Measurements from ENCODE around the gene DNAJC5.
"Not testable (repeated sequence)": the region's sequence is repeated elsewhere in the genome, so short reads cannot be mapped to it uniquely, and the experiment has no call there.

The DNAJC5 gene

GRCh38 chr20:63861981-63862901 lies 32.7 kb upstream of the DNAJC5 start:
- DNase-seq, result no peak

- no peak for DNase-seq
Observed at GRCh38 chr20:63863021-63863797, 31.7 kb upstream of the DNAJC5 start.

GRCh38 chr20:63863798-63864544 lies 31.0 kb upstream of the DNAJC5 start:
- DNase-seq, result peak; percentile 18

GRCh38 chr20:63864545-63864977 lies 30.4 kb upstream of the DNAJC5 start:
- DNase-seq, result no peak

GRCh38 chr20:63864978-63865640 lies 29.8 kb upstream of the DNAJC5 start, which contains the start of gene TPD52L2:
TSS of gene TPD52L2 (plus strand) at chr20:63865270. CDS start at chr20:63865366, 96 bp downstream.
- peak; percentile 99 for DNase-seq

- not testable (repeated sequence) for DNase-seq
Observed at GRCh38 chr20:63867042-63867441, 27.9 kb upstream of the DNAJC5 start.

- DNase-seq, result no peak
Observed at GRCh38 chr20:63868264-63868663, 26.7 kb upstream of the DNAJC5 start.

- no peak for DNase-seq
Observed at GRCh38 chr20:63873477-63873971, 21.4 kb upstream of the DNAJC5 start.

GRCh38 chr20:63874241-63874640 lies 20.7 kb upstream of the DNAJC5 start:
- not testable (repeated sequence) for DNase-seq

- no peak for DNase-seq
Observed at GRCh38 chr20:63876489-63877036, 18.4 kb upstream of the DNAJC5 start.

GRCh38 chr20:63877755-63878470 lies 17.0 kb upstream of the DNAJC5 start:
- no peak for DNase-seq

GRCh38 chr20:63878899-63879663 lies 15.8 kb upstream of the DNAJC5 start:
- DNase-seq, result no peak

GRCh38 chr20:63880901-63881300 lies 14.0 kb upstream of the DNAJC5 start:
- DNase-seq, result not testable (repeated sequence)

GRCh38 chr20:63881451-63882226 lies 13.3 kb upstream of the DNAJC5 start:
- DNase-seq, result no peak

GRCh38 chr20:63882257-63883200 lies 12.4 kb upstream of the DNAJC5 start:
- no peak for DNase-seq

GRCh38 chr20:63883201-63883593 lies 11.7 kb upstream of the DNAJC5 start:
- DNase-seq, result no peak

GRCh38 chr20:63884506-63885263 lies 10.2 kb upstream of the DNAJC5 start:
- DNase-seq, result no peak

Data from NCI-H187 treated with DMSO at 0.1 percent for 48 hours (cell line).